AG09319 (cell line): Measurements from ENCODE around the gene MAPKAP1.

Source experiments
- DNase-seq: peaks from one replicate; pipeline ENCODE4 v3.0.0-alpha.2; 2010; ENCODE audit warnings: low read depth; ENCODE audit errors: extremely low read depth
- CTCF ChIP-seq: IDR thresholded peaks from 2 replicates; pipeline ENCODE4 v1.5.1; 2011; ENCODE audit warnings: low read depth, mild to moderate bottlenecking, inconsistent platforms, low read length, moderate library complexity

The MAPKAP1 gene

DNA sequence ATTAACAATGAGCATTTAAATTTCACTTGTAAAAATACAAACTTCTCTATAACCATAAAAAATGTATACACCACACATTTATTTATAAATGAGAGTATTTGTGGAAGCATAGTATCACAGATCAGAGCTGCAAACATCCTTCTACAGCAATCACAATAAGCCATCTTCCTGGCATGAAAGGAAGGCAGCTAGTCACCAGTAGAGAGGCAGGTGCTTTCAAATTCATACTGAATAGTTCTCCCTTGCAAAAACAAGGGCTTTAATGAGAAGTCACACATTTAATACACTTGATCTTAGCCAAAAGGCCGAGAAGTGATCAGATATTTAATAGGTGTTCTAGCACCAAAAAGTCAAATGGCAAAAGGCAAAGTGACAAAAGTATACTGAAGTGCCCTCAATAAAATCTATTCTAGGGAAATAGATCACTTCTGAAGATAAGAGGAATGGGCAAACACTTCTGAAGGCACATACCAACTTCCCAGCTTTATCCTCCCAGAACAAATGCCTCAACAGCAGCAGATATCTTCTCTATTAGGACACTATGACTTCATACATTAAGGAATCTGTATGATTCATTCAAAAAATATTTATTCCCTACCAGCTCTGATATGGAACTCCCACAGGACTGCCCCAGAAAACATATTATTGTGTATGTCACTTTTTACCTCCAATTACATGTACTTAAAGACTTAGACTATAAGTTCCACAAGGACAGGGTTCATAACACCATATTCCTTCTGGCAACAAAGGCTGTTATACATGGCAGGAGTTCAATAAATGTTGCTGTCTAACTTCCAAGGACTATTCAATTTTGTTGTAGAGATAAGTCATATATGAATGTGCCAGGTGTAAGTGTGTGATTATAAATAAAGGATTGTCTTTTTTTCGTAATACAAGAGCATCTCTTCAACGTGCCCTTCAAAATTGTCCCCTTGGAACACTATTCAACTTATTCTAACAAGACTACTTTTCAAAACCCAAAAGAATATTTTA, 31.7 kb downstream of the MAPKAP1 start:
- TF ChIP-seq CTCF, result no peak
- no peak for DNase-seq

- no peak for DNase-seq
- no peak for TF ChIP-seq CTCF
Observed at GRCh38 chr9:125672876-125673275, 34.1 kb downstream of the MAPKAP1 start.

DNA sequence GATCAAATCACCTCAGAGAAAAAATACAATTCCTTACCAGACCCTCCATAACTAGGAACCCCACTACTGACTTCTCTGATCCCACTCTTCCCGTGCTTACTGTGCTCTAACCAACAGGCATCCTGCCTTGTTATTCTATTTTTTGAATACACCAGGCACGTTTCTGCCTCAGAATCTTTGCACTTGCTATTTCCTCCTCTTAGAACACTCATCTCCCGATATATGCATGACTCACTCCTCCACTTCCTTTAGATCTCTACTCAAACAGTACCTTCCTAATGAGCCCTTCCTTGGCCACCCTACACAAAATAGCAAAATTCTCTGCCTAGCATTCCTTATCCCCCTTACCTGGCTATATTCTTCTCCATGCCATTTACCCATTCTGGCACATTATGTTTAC, 43.9 kb downstream of the MAPKAP1 start:
- DNase-seq, result no peak
- TF ChIP-seq CTCF, result no peak

DNA sequence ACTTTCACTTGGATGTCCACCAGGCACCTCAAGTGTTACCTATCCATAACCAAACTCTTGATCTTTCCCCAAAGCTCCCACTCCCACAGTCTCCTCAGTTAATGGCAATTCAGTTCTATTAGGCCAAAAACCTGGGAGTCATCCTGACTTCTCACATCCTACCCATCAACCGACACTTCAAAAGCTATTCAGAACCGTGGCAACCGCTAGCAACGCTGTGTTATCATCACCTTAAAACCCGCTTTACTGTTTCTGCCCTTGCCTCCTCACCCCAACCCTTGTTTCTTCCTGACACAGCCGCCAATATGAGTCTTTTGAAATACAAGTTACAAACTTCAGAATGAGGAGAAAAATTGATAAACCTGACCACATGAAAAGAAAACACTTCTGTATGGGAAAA, 46.5 kb downstream of the MAPKAP1 start:
- no peak for TF ChIP-seq CTCF

DNA sequence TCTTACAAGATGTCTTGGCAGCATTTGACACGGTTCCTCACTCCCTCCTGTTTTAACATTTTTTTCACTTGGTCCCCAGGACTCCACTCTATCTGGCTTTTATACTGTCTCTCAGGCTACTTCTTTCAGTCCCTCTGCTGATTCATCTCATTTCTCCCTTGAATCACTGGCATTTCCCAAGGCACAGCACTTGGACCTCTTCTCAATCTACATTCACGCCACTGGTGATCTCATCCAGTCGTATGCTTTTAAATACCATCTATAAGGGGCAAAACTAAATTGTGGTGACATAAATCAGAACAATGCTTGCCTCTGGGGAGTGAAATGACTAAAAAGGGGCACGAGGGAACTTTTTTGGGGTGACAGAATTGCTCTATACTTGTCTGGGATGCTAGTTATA, 47.1 kb downstream of the MAPKAP1 start:
- TF ChIP-seq CTCF, result no peak
- no peak for DNase-seq

More for the DNA sequence above, 46.5 kb downstream of the MAPKAP1 start:
- no peak for DNase-seq

DNA sequence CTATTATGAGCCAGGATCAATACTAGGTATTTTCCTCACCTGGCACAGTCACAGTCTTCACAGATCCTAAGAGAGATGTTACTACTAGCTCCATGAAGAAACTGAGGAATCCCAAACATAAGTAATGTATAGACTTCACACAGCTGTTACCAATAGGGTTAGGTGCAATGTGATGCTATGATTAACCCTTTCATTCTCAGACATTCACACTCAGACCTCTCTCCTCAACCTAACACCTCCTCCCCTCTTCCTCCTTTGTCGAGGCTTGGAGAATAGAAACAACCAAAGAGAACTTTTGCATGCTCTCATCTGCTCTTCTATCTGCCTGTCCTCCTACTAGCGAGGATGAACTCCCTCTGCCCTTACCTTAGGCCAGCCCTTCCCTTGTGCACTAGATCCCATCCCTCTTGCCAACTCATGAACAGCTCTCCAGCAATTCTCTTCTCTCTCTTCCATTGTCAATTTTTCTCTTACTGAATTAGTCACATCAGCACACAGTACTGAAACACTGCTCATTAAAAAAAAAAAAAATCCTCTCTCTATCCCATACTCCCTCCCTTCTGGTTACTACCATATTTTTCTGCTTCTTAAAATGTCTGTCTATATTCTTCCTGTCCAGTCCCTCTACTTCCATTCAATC, 47.7 kb downstream of the MAPKAP1 start:
- no peak for TF ChIP-seq CTCF
- no peak for DNase-seq

DNA sequence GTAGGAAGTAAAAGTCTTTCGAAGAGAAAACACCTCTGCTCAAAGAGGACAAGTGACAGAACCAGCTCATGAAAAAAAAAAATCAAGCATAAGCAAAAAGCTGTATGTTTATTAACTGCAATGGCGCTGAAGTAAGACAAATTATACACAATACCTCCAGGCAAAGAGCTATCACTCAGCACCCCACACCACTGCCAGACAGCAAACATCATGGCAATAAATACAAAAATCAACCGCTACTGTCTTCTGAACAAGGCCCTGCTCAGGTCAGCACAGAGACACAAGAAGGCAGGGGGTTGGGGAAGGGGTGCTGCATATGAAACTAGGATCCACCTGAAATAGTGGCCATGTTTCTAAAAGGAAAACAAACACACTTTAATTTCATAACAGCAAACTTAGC, 50.4 kb downstream of the MAPKAP1 start:
- no peak for DNase-seq
- TF ChIP-seq CTCF, result no peak
